Natural killer cell treated with Interleukin-12 subunit alpha and Interleukin-12 subunit beta and Interleukin-15 and Interleukin-18, amount 100 ng/mL, for 72 hours (primary cell): ENCODE data around the gene C11orf86. TPM values are rescaled to one million over a fixed set of nuclear protein-coding genes. Genes with fewer than 3 reads are reported as not detected.
A peak's percentile ranks its signal among the peaks of the same experiment; 100 is the strongest.
"Not testable (repeated sequence)": the region's sequence is repeated elsewhere in the genome, so short reads cannot be mapped to it uniquely, and the experiment has no call there.

Source experiments
- ATAC-seq, 2 donors: fragments of 150-1000 bp; cut with Tn5 transposase in 1 of 2; sonication (Bioruptor Pico), chemical (Tn5 transposase) in 1 of 2; 2 replicates each; pipeline ENCODE4 v1.10.0; 2021
- DNase-seq: peaks from one replicate; pipeline ENCODE4 v3.0.0; 2022; ENCODE audit warnings: low spot score
- H3K27ac Mint-ChIP-seq, 2 donors: 1 replicate in 1 of 2; 2 replicates in 1 of 2; pipeline ENCODE4 v1.8.0; 2022; ENCODE audit warnings: mixed read lengths in 2 of 2, mild to moderate bottlenecking in 1 of 2, moderate library complexity in 1 of 2
- H3K27me3 Mint-ChIP-seq, 2 donors: 1 replicate in 1 of 2; 2 replicates in 1 of 2; pipeline ENCODE4 v1.8.0; 2022; ENCODE audit warnings: mixed read lengths in 2 of 2
- H3K36me3 Mint-ChIP-seq: one replicate; pipeline ENCODE4 v1.8.0; 2022; ENCODE audit warnings: mixed read lengths
- H3K4me1 Mint-ChIP-seq, 2 donors: 1 replicate in 1 of 2; 2 replicates in 1 of 2; pipeline ENCODE4 v1.8.0; 2022; ENCODE audit warnings: low read depth in 2 of 2, mixed read lengths in 2 of 2, mild to moderate bottlenecking in 1 of 2
- H3K4me3 Mint-ChIP-seq: one replicate; pipeline ENCODE4 v1.8.0; 2022; ENCODE audit warnings: mixed read lengths
- H3K9me3 Mint-ChIP-seq: 2 replicates; pipeline ENCODE4 v1.8.0; 2022; ENCODE audit warnings: mixed read lengths
- total RNA-seq, 2 donors: library from RNA; stranded (reverse); gene quantifications; one replicate each; pipeline ENCODE4 v1.2.3, GENCODE V29; 2022

Gene C11orf86
- total RNA-seq, 2 donors from 2014 or later, result not detected

- ATAC-seq (peak; percentile 52 to 67), DNase-seq (no peak)
- Mint-ChIP-seq H3K4me3 (peak overlapping the region; percentile 89), H3K9me3 (no peaks in the 10 kb centered on the region), H3K27me3 (peaks cover 7 to 13% of the 10 kb centered on the region in 2 donors), H3K36me3 (peaks cover 7% of the 10 kb centered on the region), H3K27ac (peak overlapping the region in 1 of 2 donors; percentile 6), H3K4me1 (peaks cover 17 to 20% of the 10 kb centered on the region in 2 donors)
Measured at GRCh38 chr11:66957971-66958231, 17.2 kb upstream of the C11orf86 start.

DNA sequence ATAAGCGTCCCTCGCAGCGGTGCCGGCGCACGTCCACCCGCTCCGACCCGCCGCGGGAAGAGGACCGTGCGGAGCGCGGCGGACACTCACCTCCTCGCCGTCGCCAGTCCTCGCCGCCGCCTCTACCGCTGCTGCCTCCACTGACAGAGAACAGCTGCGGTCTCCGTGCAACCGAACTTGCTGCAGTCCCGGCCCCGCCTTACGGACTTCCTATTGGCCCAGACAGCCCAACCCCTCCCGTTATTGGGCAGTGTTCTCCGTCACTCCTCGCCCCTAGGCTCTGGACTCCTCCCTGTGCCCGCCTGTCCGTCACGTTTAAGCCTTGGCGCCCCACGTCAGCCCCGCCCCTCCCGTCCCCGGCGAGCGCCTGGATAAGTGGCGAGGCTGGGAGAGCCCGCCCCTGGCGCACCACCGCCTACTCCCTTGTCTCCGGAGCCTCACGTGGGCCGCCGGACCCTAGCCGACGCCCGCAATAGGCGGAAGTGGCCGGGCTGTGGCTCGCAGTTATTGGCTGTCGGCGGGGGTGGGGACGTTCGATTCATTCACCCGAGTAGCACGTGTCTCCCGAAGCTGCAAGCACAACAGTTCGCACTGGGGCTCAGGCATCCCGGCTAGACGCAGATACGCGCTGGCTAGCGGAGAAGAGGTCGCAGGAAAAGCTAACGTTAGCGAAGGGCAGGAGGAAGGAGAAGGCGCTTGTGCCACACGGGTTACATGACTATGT, 16.7 kb upstream of the C11orf86 start, which contains the start of gene PC:
Gene PC (minus strand): TSS at position 152 of the 724 bp plus-strand sequence. CDS start 86,224 bp downstream, outside the sequence.
- H3K9me3 Mint-ChIP-seq, result no peaks in the 10 kb centered on the region
- H3K27ac Mint-ChIP-seq, result peak within 1 kb of the TSS in 1 of 2 donors; percentile 30
- peak within 1 kb of the TSS; percentile 89 for H3K4me3 Mint-ChIP-seq
- H3K36me3 Mint-ChIP-seq, result peaks cover 7% of the 10 kb centered on the region
- ATAC-seq (peak; percentile 99), DNase-seq (peak; percentile 98)
- H3K27me3 Mint-ChIP-seq, result peaks cover 7 to 13% of the 10 kb centered on the region in 2 donors
- H3K4me1 Mint-ChIP-seq, result peaks cover 17 to 20% of the 10 kb centered on the region in 2 donors

GRCh38 chr11:66958956-66959274, 16.2 kb upstream of the C11orf86 start:
- ATAC-seq (no peak), DNase-seq (no peak)
- Mint-ChIP-seq H3K4me1 (peaks cover 17 to 20% of the 10 kb centered on the region in 2 donors), H3K27ac (peak overlapping the region in 1 of 2 donors; percentile 30), H3K9me3 (no peaks in the 10 kb centered on the region), H3K36me3 (peaks cover 7% of the 10 kb centered on the region), H3K4me3 (peak overlapping the region; percentile 89), H3K27me3 (peaks cover 7 to 13% of the 10 kb centered on the region in 2 donors)

GRCh38 chr11:66961691-66962213, 13.4 kb upstream of the C11orf86 start:
- not testable (repeated sequence) for H3K27ac Mint-ChIP-seq, DNase-seq, ATAC-seq, H3K36me3 Mint-ChIP-seq, H3K4me3 Mint-ChIP-seq, H3K9me3 Mint-ChIP-seq
- peaks cover 17% of the 10 kb centered on the region in 2 donors for H3K27me3 Mint-ChIP-seq
- H3K4me1 Mint-ChIP-seq, result peaks cover 17% of the 10 kb centered on the region in 2 donors

- peaks cover 7% of the 10 kb centered on the region for H3K36me3 Mint-ChIP-seq
Measured at GRCh38 chr11:66962247-66962646, 12.9 kb upstream of the C11orf86 start.

DNA sequence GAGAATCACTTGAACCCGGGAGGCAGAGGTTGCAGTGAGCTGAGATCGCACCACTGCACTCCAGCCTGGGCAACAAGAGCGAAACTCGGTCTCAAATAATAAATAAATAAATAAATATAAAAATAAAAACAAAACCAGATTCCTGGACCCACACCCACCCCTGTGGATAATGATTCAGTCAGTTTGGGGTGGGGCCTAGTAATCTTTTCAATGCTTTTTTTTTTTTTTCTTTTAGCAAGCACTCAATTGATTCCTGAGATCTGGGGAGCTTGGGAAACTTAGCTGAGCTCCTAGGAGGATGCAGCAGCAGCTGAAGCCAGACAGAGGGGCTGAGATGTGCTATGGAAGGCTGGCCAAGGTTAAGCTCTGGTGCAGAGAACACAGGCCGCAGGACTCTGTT, 12.3 kb upstream of the C11orf86 start:
- Mint-ChIP-seq H3K4me1 (peaks cover 12 to 14% of the 10 kb centered on the region in 2 donors), H3K36me3 (peaks cover 7% of the 10 kb centered on the region), H3K4me3 (no peak overlapping the region), H3K9me3 (no peaks in the 10 kb centered on the region), H3K27ac (no peak overlapping the region), H3K27me3 (peaks cover 15 to 16% of the 10 kb centered on the region in 2 donors)
- DNase-seq (no peak), ATAC-seq (no peak)

More at GRCh38 chr11:66962247-66962646, 12.9 kb upstream of the C11orf86 start:
- H3K4me1 Mint-ChIP-seq, result peaks cover 12 to 14% of the 10 kb centered on the region in 2 donors
- no peaks in the 10 kb centered on the region for H3K9me3 Mint-ChIP-seq
- H3K27me3 Mint-ChIP-seq, result peaks cover 15 to 16% of the 10 kb centered on the region in 2 donors
- no peak overlapping the region for H3K27ac Mint-ChIP-seq
- ATAC-seq (no peak), DNase-seq (peak; percentile 2)
- H3K4me3 Mint-ChIP-seq, result no peak overlapping the region

GRCh38 chr11:66964495-66964894, 10.6 kb upstream of the C11orf86 start:
- no peak overlapping the region for H3K4me3 Mint-ChIP-seq
- H3K36me3 Mint-ChIP-seq, result no peaks in the 10 kb centered on the region
- H3K4me1 Mint-ChIP-seq, result peaks cover 0 to 3% of the 10 kb centered on the region in 2 donors
- H3K27ac Mint-ChIP-seq, result no peak overlapping the region
- no peak for ATAC-seq
- H3K9me3 Mint-ChIP-seq, result no peaks in the 10 kb centered on the region
- DNase-seq, result peak; percentile 44
- H3K27me3 Mint-ChIP-seq, result peaks cover 7 to 12% of the 10 kb centered on the region in 2 donors

DNA sequence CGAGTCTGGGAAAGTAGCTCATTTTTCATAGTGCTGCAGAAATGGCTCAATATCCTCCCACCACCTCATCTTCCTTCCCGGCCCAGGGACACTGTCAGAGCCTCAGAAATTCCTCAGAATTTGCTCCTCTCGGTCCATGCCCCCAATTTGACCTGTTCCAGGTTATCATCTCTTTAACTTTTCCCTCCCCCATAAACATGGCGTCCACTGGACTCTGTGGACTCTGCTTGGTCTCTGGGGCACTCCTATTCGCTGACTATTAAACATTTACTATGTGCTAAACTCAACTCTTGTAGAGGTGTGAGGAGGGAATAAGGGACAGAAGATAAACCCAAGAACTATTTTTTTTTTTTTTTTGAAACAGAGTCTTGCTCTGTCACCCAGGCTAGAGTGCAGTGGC, 8.8 kb upstream of the C11orf86 start:
- Mint-ChIP-seq H3K4me1 (peaks cover 8% of the 10 kb centered on the region in 2 donors), H3K36me3 (no peaks in the 10 kb centered on the region), H3K27me3 (peaks cover 7 to 18% of the 10 kb centered on the region in 2 donors), H3K27ac (no peak overlapping the region), H3K9me3 (no peaks in the 10 kb centered on the region), H3K4me3 (no peak overlapping the region)
- no peak for ATAC-seq
- peak; percentile 3 for DNase-seq

DNA sequence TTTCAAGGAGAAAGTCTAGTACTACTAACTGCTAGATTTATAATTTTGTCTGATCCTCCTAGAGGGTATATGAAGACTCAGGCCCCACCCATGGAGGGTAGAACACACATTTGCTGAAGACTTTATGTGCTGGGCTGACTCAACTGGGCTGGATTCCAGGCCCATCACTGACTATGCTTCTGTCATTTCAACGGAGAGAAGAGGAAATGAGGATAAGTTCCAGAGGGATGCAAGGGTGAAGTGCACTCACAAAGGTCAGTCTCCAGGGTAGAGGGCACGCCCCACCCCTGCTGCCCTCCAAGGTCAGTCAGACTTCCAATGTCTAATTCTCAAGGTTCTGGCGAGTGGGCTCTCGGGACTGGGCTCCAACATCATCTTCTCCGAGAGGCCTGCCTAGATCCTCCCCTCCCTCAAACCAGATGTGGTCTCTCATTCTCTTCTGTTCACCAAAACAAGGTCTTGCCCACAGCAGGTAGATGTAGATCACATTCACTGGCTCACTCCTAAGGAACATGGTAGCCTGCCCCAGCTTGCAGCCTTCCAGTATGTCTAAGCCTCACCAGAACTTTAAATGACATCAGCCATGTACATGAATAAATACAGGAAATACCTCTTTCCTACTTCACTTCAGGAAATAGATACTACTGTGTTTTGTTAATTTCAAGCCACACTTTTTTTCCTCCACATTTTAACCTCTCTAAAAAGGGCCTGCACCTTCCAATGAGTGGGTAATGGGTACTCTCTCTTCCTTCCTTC, 7.3 kb upstream of the C11orf86 start:
- no peak for ATAC-seq
- Mint-ChIP-seq H3K4me1 (peaks cover 8% of the 10 kb centered on the region in 2 donors), H3K36me3 (no peaks in the 10 kb centered on the region), H3K9me3 (no peaks in the 10 kb centered on the region), H3K4me3 (no peak overlapping the region), H3K27ac (no peak overlapping the region), H3K27me3 (peaks cover 7 to 21% of the 10 kb centered on the region in 2 donors)
- DNase-seq, result no peak

DNA sequence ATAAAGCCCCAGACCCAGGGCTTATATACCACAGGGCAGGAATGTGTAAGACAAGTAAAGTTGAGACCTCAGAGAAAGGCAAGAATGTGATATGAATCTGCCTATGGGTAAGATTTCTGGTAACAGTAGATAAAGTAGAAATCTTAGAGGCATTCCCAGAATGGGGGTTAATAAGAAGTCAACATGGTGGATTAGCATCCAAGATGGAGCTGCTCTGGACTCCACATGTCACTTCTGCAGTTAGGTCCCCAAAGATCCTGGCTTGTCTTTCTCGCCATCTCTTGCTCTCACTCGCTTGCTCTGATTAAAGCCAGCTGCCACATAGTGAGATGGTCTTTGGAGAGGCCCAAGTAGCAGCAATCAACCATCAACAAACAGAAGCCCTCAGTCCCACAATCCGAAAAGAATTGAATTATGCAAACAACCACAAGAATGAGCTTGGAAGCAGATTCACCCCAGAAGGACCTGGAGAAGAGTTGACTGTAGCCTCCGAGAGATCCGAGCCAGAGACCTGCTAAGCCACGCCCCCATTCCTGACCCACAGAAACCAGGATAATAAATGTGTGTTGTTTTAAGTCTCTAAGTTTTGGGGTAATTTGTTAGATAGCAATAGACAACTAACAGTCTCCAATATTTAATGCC, 5.4 kb upstream of the C11orf86 start:
- Mint-ChIP-seq H3K9me3 (no peaks in the 10 kb centered on the region), H3K4me1 (peaks cover 5 to 8% of the 10 kb centered on the region in 2 donors), H3K36me3 (no peaks in the 10 kb centered on the region), H3K4me3 (no peak overlapping the region), H3K27me3 (peaks cover 7 to 19% of the 10 kb centered on the region in 2 donors), H3K27ac (no peak overlapping the region)
- ATAC-seq (no peak), DNase-seq (peak; percentile 38)

DNA sequence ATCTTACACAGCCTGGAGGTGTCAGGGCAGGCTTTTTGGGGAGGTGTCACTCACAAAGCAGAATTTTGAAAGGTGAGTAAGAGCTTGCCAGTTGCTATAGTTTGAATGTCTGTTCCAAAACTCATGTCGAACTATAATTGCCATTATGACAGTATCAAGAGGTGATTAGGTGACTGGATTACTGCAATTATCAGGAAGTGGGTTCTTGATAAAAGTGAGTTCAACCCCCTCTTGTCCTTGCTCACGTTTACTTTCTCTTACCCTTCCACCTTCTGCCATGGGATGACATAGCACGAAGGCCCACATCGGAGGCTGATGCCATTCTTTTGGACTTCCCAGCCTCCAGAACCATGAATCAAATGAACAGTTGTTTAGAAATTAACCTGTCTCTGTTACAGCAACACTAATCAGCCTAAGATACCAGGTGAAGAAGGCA, 4.7 kb upstream of the C11orf86 start:
- H3K9me3 Mint-ChIP-seq, result no peaks in the 10 kb centered on the region
- H3K27ac Mint-ChIP-seq, result peak overlapping the region in 1 of 2 donors; percentile 23
- ATAC-seq (peak in 1 of 2 donors; percentile 32), DNase-seq (no peak)
- H3K27me3 Mint-ChIP-seq, result peaks cover 7 to 14% of the 10 kb centered on the region in 2 donors
- no peaks in the 10 kb centered on the region for H3K36me3 Mint-ChIP-seq
- H3K4me3 Mint-ChIP-seq, result no peak overlapping the region
- H3K4me1 Mint-ChIP-seq, result peaks cover 5 to 8% of the 10 kb centered on the region in 2 donors

GRCh38 chr11:66970807-66971442, 4.2 kb upstream of the C11orf86 start:
- peak; percentile 85 to 91 for ATAC-seq
- no peaks in the 10 kb centered on the region for H3K36me3 Mint-ChIP-seq
- peak overlapping the region; percentile 28 for H3K4me3 Mint-ChIP-seq
- H3K27me3 Mint-ChIP-seq, result peaks cover 5 to 13% of the 10 kb centered on the region in 2 donors
- DNase-seq, result no peak
- H3K4me1 Mint-ChIP-seq, result peaks cover 5 to 8% of the 10 kb centered on the region in 2 donors
- no peaks in the 10 kb centered on the region for H3K9me3 Mint-ChIP-seq
- peak overlapping the region in 1 of 2 donors; percentile 23 for H3K27ac Mint-ChIP-seq

- H3K27me3 Mint-ChIP-seq, result peaks cover 0 to 8% of the 10 kb centered on the region in 2 donors
- H3K27ac Mint-ChIP-seq, result no peak overlapping the region
- H3K36me3 Mint-ChIP-seq, result no peaks in the 10 kb centered on the region
- H3K4me1 Mint-ChIP-seq, result peaks cover 5 to 8% of the 10 kb centered on the region in 2 donors
- ATAC-seq (no peak), DNase-seq (no peak)
- H3K9me3 Mint-ChIP-seq, result no peaks in the 10 kb centered on the region
- no peak overlapping the region for H3K4me3 Mint-ChIP-seq
Measured at GRCh38 chr11:66971488-66971887, 3.6 kb upstream of the C11orf86 start.
